SJCRH30 (cell line): ENCODE data around the gene ZCCHC24. TPM values are rescaled to one million over a fixed set of nuclear protein-coding genes. Genes with fewer than 3 reads are reported as not detected.
"Not testable (repeated sequence)": the region's sequence is repeated elsewhere in the genome, so short reads cannot be mapped to it uniquely, and the experiment has no call there.

Experiments used
- DNase-seq, 2 experiments: peaks; one replicate each; pipeline ENCODE4 v3.0.0-alpha.2; 2015 to 2020
- H3K27ac ChIP-seq: fragments of 250-450 bp; sonication (Bioruptor Pico); 2 replicates; pipeline ENCODE4 v1.5.1; 2020; ENCODE audit warnings: mild to moderate bottlenecking, moderate library complexity
- H3K27me3 ChIP-seq: fragments of 250-450 bp; sonication (Bioruptor Pico); 2 replicates; pipeline ENCODE4 v1.5.1; 2020; ENCODE audit warnings: mild to moderate bottlenecking, moderate library complexity
- H3K36me3 ChIP-seq: fragments of 250-450 bp; sonication (Bioruptor Pico); 2 replicates; pipeline ENCODE4 v1.5.1; 2020; ENCODE audit warnings: mild to moderate bottlenecking, moderate library complexity
- H3K4me1 ChIP-seq: fragments of 250-450 bp; sonication (Bioruptor Pico); 2 replicates; pipeline ENCODE4 v1.5.1; 2020; ENCODE audit warnings: mild to moderate bottlenecking, moderate library complexity
- H3K4me3 ChIP-seq: fragments of 250-450 bp; sonication (Bioruptor Pico); 2 replicates; pipeline ENCODE4 v1.5.1; 2020; ENCODE audit warnings: mild to moderate bottlenecking, moderate library complexity
- H3K9me3 ChIP-seq: fragments of 250-450 bp; sonication (Bioruptor Pico); replicated peaks from 2 replicates; pipeline ENCODE4 v1.5.1; 2020; ENCODE audit warnings: mild to moderate bottlenecking, moderate library complexity
- total RNA-seq: library from RNA; depleted of rRNA; stranded (reverse); fragments of >200 nt; shearing (Covaris generic); gene quantifications from 2 replicates; pipeline ENCODE4 v1.2.3, GENCODE V29; 2014

The ZCCHC24 gene
- total RNA-seq, 1 experiment from 2014 or later = 53.7 TPM

GRCh38 chr10:79348640-79348988 lies 96.8 kb downstream of the ZCCHC24 start:
- Histone ChIP-seq H3K4me3 (peak overlapping the region; percentile 91), H3K4me1 (peaks cover 11% of the 10 kb centered on the region; the same call in 1 of the 2 replicates), H3K36me3 (peaks cover 47% of the 10 kb centered on the region), H3K9me3 (no peaks in the 10 kb centered on the region), H3K27me3 (no peaks in the 10 kb centered on the region), H3K27ac (peak overlapping the region; percentile 75; the same call in 1 of the 2 replicates)
- DNase-seq = no peak

- peak overlapping the region; percentile 75 for H3K27ac ChIP-seq
- H3K4me3 ChIP-seq = peak overlapping the region; percentile 91
- H3K9me3 ChIP-seq = no peaks in the 10 kb centered on the region
- no peaks in the 10 kb centered on the region for H3K27me3 ChIP-seq
- peaks cover 42% of the 10 kb centered on the region for H3K36me3 ChIP-seq
- DNase-seq = peak; percentile 60 to 66
- peaks cover 11% of the 10 kb centered on the region; the same call in 1 of the 2 replicates for H3K4me1 ChIP-seq
Observed at GRCh38 chr10:79347894-79348639, 97.4 kb downstream of the ZCCHC24 start.

- DNase-seq = peak; percentile 92 to 93
- peaks cover 11% of the 10 kb centered on the region; the same call in 1 of the 2 replicates for H3K4me1 ChIP-seq
- peak within 1 kb of the TSS; percentile 91 for H3K4me3 ChIP-seq
- H3K27me3 ChIP-seq = no peaks in the 10 kb centered on the region
- peak within 1 kb of the TSS; percentile 75 for H3K27ac ChIP-seq
- peaks cover 35% of the 10 kb centered on the region for H3K36me3 ChIP-seq
- no peaks in the 10 kb centered on the region for H3K9me3 ChIP-seq
Observed at GRCh38 chr10:79347226-79347893, 98.1 kb downstream of the ZCCHC24 start, which contains the start of gene PPIF. TSS of gene PPIF (plus strand) at chr10:79347469. CDS start at chr10:79347549, 80 bp downstream.

GRCh38 chr10:79346388-79347225 lies 98.8 kb downstream of the ZCCHC24 start:
- no peak overlapping the region; the same call in 1 of the 2 replicates for H3K27ac ChIP-seq
- peak overlapping the region; percentile 91 for H3K4me3 ChIP-seq
- DNase-seq = peak in 1 of 2 experiments; percentile 33
- no peaks in the 10 kb centered on the region for H3K9me3 ChIP-seq
- H3K27me3 ChIP-seq = no peaks in the 10 kb centered on the region
- H3K4me1 ChIP-seq = peaks cover 11% of the 10 kb centered on the region; the same call in 1 of the 2 replicates
- peaks cover 27% of the 10 kb centered on the region for H3K36me3 ChIP-seq

GRCh38 chr10:79346012-79346340 lies 99.4 kb downstream of the ZCCHC24 start:
- Histone ChIP-seq H3K27ac (no peak overlapping the region), H3K36me3 (peaks cover 24% of the 10 kb centered on the region), H3K4me3 (no peak overlapping the region), H3K27me3 (no peaks in the 10 kb centered on the region), H3K9me3 (no peaks in the 10 kb centered on the region), H3K4me1 (peaks cover 11% of the 10 kb centered on the region; the same call in 1 of the 2 replicates)
- DNase-seq = no peak

GRCh38 chr10:79345241-79346011 lies 100.0 kb downstream of the ZCCHC24 start:
- H3K27me3 ChIP-seq = no peaks in the 10 kb centered on the region
- no peak for DNase-seq

GRCh38 chr10:79344502-79345195 lies 100.8 kb downstream of the ZCCHC24 start:
- H3K36me3 ChIP-seq = peaks cover 10% of the 10 kb centered on the region
- no peak overlapping the region for H3K27ac ChIP-seq
- no peak overlapping the region for H3K4me3 ChIP-seq
- no peak for DNase-seq
- H3K4me1 ChIP-seq = peaks cover 11% of the 10 kb centered on the region; the same call in 1 of the 2 replicates
- H3K9me3 ChIP-seq = no peaks in the 10 kb centered on the region
- no peaks in the 10 kb centered on the region for H3K27me3 ChIP-seq

More at GRCh38 chr10:79345241-79346011, 100.0 kb downstream of the ZCCHC24 start:
- Histone ChIP-seq H3K9me3 (no peaks in the 10 kb centered on the region), H3K27ac (no peak overlapping the region), H3K4me3 (no peak overlapping the region), H3K4me1 (peaks cover 11% of the 10 kb centered on the region; the same call in 1 of the 2 replicates), H3K36me3 (peaks cover 18% of the 10 kb centered on the region)

GRCh38 chr10:79342811-79343561 lies 102.4 kb downstream of the ZCCHC24 start:
- Histone ChIP-seq H3K4me1 (peaks cover 6% of the 10 kb centered on the region; the same call in 1 of the 2 replicates), H3K9me3 (no peaks in the 10 kb centered on the region), H3K36me3 (no peaks in the 10 kb centered on the region), H3K27ac (no peak overlapping the region), H3K4me3 (no peak overlapping the region), H3K27me3 (no peaks in the 10 kb centered on the region)
- no peak for DNase-seq

GRCh38 chr10:79342295-79342761 lies 103.1 kb downstream of the ZCCHC24 start:
- Histone ChIP-seq H3K27me3 (no peaks in the 10 kb centered on the region), H3K27ac (no peak overlapping the region), H3K9me3 (no peaks in the 10 kb centered on the region), H3K4me3 (no peak overlapping the region), H3K36me3 (no peaks in the 10 kb centered on the region), H3K4me1 (peaks cover 6% of the 10 kb centered on the region; the same call in 1 of the 2 replicates)
- DNase-seq = no peak

GRCh38 chr10:79340646-79341244 lies 104.7 kb downstream of the ZCCHC24 start:
- peaks cover 4% of the 10 kb centered on the region; the same call in 1 of the 2 replicates for H3K4me1 ChIP-seq
- no peak overlapping the region for H3K4me3 ChIP-seq
- DNase-seq = no peak
- H3K27ac ChIP-seq = no peak overlapping the region
- no peaks in the 10 kb centered on the region for H3K36me3 ChIP-seq
- no peaks in the 10 kb centered on the region for H3K27me3 ChIP-seq
- H3K9me3 ChIP-seq = no peaks in the 10 kb centered on the region

- no peaks in the 10 kb centered on the region for H3K9me3 ChIP-seq
- DNase-seq = no peak
- no peak overlapping the region for H3K27ac ChIP-seq
- H3K4me3 ChIP-seq = no peak overlapping the region
- no peaks in the 10 kb centered on the region for H3K36me3 ChIP-seq
- H3K27me3 ChIP-seq = no peaks in the 10 kb centered on the region
- H3K4me1 ChIP-seq = peaks cover 9% of the 10 kb centered on the region
Observed at GRCh38 chr10:79339266-79339665, 106.2 kb downstream of the ZCCHC24 start.

- H3K27me3 ChIP-seq, H3K4me3 ChIP-seq, H3K27ac ChIP-seq: not testable (repeated sequence)
Observed at GRCh38 chr10:79337783-79338469, 107.5 kb downstream of the ZCCHC24 start.

More at GRCh38 chr10:79337783-79338469, 107.5 kb downstream of the ZCCHC24 start:
- not testable (repeated sequence) for DNase-seq, H3K36me3 ChIP-seq, H3K9me3 ChIP-seq, H3K4me1 ChIP-seq
